AG10803 (cell line): ENCODE results near the gene POLR3K.

ENCODE experiments used
- DNase-seq: peaks from one replicate; pipeline ENCODE4 v3.0.0; 2010; ENCODE audit warnings: low read depth
- H3K4me3 ChIP-seq: 2 replicates; pipeline ENCODE4 v1.5.1; 2011; ENCODE audit warnings: mild to moderate bottlenecking, low read length, control low read depth
- CTCF ChIP-seq: conservative IDR thresholded peaks from 2 replicates; pipeline ENCODE4 v1.5.1; 2011; ENCODE audit warnings: mild to moderate bottlenecking, low read length, control low read depth, inconsistent platforms

Gene POLR3K

GRCh38 chr16:85407-85782 lies 32.0 kb upstream of the POLR3K start:
- no peak overlapping the region for H3K4me3 ChIP-seq
- no peak for TF ChIP-seq CTCF
- DNase-seq = no peak

GRCh38 chr16:84718-85406 lies 31.5 kb upstream of the POLR3K start:
- H3K4me3 ChIP-seq = no peak overlapping the region
- DNase-seq = peak; percentile 91
- TF ChIP-seq CTCF = no peak

- DNase-seq = no peak
- H3K4me3 ChIP-seq = no peak overlapping the region
- no peak for TF ChIP-seq CTCF
Observed at GRCh38 chr16:83781-84615, 30.6 kb upstream of the POLR3K start.

- TF ChIP-seq CTCF = no peak
- no peak for DNase-seq
- no peak overlapping the region for H3K4me3 ChIP-seq
Observed at GRCh38 chr16:83060-83603, 29.7 kb upstream of the POLR3K start.

GRCh38 chr16:79151-80054 lies 26.0 kb upstream of the POLR3K start:
- peak overlapping the region; percentile 76 for H3K4me3 ChIP-seq
- DNase-seq = peak; percentile 48
- TF ChIP-seq CTCF = no peak

- TF ChIP-seq CTCF = no peak
- DNase-seq = peak; percentile 46
- H3K4me3 ChIP-seq = peak overlapping the region; percentile 76
Observed at GRCh38 chr16:78444-79150, 25.2 kb upstream of the POLR3K start.
